ENCODE results near the gene RNPEPL1. TPM values are rescaled to one million over a fixed set of nuclear protein-coding genes. Genes with fewer than 3 reads are reported as not detected.

RNPEPL1 gene
- total RNA-seq, 4 donors from 2014 or later = 76.1 to 99.9 (median 78.6) TPM

- WGBS, 2 donors = 85 to 93% methylated on average over 10 to 13 of the region's 13 CpGs
- TF ChIP-seq POLR2A (IDR thresholded peaks at IDR 0.05) = no peak
- TF ChIP-seq CTCF (IDR thresholded peaks at IDR 0.05) = no peak
- peak in 1 of 2 donors; percentile 81 for DNase-seq (ENCODE audit: low spot score in 2 of 2)
- no peak overlapping the region for H3K4me3 ChIP-seq (ENCODE audit: low read depth, poor library complexity, severe bottlenecking)
- intact Hi-C loops (cut with DNase I; ENCODE audit: low total_unique reads) = no loop called here
Observed at GRCh38 chr2:240620149-240620731, 52.0 kb downstream of the RNPEPL1 start.

- intact Hi-C loops (cut with DNase I; ENCODE audit: low total_unique reads) = no loop called here
- 80 to 83% methylated on average over 7 of the region's 7 CpGs for WGBS, 2 donors
- DNase-seq (ENCODE audit: low spot score in 2 of 2) = peak in 1 of 2 donors; percentile 50
- TF ChIP-seq CTCF (IDR thresholded peaks at IDR 0.05) = no peak
- no peak for TF ChIP-seq POLR2A (IDR thresholded peaks at IDR 0.05)
- H3K4me3 ChIP-seq (ENCODE audit: low read depth, poor library complexity, severe bottlenecking) = no peak overlapping the region
Observed at GRCh38 chr2:240620859-240621258, 52.6 kb downstream of the RNPEPL1 start.

- intact Hi-C loops (cut with DNase I; ENCODE audit: low total_unique reads) = no loop called here
- 76 to 93% methylated on average over 8 to 9 of the region's 9 CpGs for WGBS, 2 donors
- peak in 1 of 2 donors; percentile 45 for DNase-seq (ENCODE audit: low spot score in 2 of 2)
- no peak overlapping the region for H3K4me3 ChIP-seq (ENCODE audit: low read depth, poor library complexity, severe bottlenecking)
- TF ChIP-seq POLR2A (IDR thresholded peaks at IDR 0.05) = no peak
- no peak for TF ChIP-seq CTCF (IDR thresholded peaks at IDR 0.05)
Observed at GRCh38 chr2:240622060-240622411, 53.8 kb downstream of the RNPEPL1 start.

GRCh38 chr2:240622531-240623235 is 54.4 kb downstream of the RNPEPL1 start:
- DNase-seq (ENCODE audit: low spot score in 2 of 2) = peak in 1 of 2 donors; percentile 87
- no peak overlapping the region for H3K4me3 ChIP-seq (ENCODE audit: low read depth, poor library complexity, severe bottlenecking)
- no peak for TF ChIP-seq POLR2A (IDR thresholded peaks at IDR 0.05)
- TF ChIP-seq CTCF (IDR thresholded peaks at IDR 0.05) = no peak
- WGBS, 2 donors = 66 to 69% methylated on average over 33 to 37 of the region's 37 CpGs
- intact Hi-C loops (cut with DNase I; ENCODE audit: low total_unique reads) = no loop called here

GRCh38 chr2:240623531-240624010 is 55.3 kb downstream of the RNPEPL1 start:
- intact Hi-C loops (cut with DNase I; ENCODE audit: low total_unique reads) = no loop called here
- WGBS, 2 donors = 81 to 88% methylated on average over 8 to 9 of the region's 10 CpGs
- TF ChIP-seq CTCF (IDR thresholded peaks at IDR 0.05) (no peak), POLR2A (IDR thresholded peaks at IDR 0.05) (no peak)
- peak in 1 of 2 donors; percentile 81 for DNase-seq (ENCODE audit: low spot score in 2 of 2)
- H3K4me3 ChIP-seq (ENCODE audit: low read depth, poor library complexity, severe bottlenecking) = no peak overlapping the region

Measured in lower leg skin (tissue), 4 donors.